ENCODE data around the gene FOXP2. TPM values are rescaled to one million over a fixed set of nuclear protein-coding genes. Genes with fewer than 3 reads are reported as not detected.
"Not testable (repeated sequence)": the region's sequence is repeated elsewhere in the genome, so short reads cannot be mapped to it uniquely, and the experiment has no call there.

Gene FOXP2
- total RNA-seq, 3 donors from 2014 or later = not detected

DNA sequence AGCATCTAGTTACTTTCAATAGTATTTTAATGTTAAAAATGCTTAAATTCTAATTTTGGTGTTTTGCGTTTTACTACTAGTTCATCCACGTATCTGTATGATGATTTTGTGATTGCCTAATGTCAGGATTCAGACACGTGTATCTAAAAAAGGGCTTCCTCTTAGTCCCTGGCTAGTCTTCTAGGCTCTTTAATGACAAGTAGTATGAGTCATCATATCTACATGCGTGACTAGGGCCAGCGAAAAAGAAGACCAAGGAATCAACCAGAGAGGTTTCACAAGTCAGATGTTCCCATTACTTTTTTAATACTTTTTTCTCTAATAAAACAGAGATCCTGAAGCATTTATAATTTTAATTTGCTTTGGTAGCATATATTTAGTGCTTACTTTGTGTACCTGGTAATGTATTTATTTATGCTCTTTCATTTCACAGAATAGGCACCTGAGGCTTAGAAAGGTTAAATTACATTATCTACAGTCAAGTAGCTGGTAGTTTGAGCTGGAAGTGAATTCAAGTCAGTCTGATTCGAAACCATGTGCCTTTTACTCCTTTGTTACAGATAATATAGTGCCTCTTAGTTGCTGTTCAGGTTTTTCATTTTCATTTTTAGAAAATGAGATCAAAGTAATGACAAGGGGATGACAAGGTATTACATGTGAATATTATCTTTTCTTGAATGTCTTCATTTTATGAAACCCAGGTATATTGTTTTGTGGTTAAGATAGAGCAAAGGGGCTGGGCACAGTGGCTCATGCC lies 140.3 kb downstream of the FOXP2 start:
- Mint-ChIP-seq H3K4me3 (no peak overlapping the region), H3K9me3 (no peaks in the 10 kb centered on the region), H3K27me3 (ENCODE audit: low read depth) (no peaks in the 10 kb centered on the region), H3K36me3 (ENCODE audit: insufficient read depth) (no peaks in the 10 kb centered on the region), H3K4me1 (ENCODE audit: low read depth) (no peaks in the 10 kb centered on the region)
- ATAC-seq (no peak), DNase-seq (no peak)

GRCh38 chr7:114567416-114567815 lies 152.8 kb downstream of the FOXP2 start:
- Mint-ChIP-seq H3K4me1 (ENCODE audit: low read depth) (no peaks in the 10 kb centered on the region), H3K4me3 (no peak overlapping the region), H3K36me3 (ENCODE audit: insufficient read depth) (no peaks in the 10 kb centered on the region), H3K27me3 (ENCODE audit: low read depth) (no peaks in the 10 kb centered on the region), H3K9me3 (no peaks in the 10 kb centered on the region)
- ATAC-seq = no peak
- no peak for DNase-seq

DNA sequence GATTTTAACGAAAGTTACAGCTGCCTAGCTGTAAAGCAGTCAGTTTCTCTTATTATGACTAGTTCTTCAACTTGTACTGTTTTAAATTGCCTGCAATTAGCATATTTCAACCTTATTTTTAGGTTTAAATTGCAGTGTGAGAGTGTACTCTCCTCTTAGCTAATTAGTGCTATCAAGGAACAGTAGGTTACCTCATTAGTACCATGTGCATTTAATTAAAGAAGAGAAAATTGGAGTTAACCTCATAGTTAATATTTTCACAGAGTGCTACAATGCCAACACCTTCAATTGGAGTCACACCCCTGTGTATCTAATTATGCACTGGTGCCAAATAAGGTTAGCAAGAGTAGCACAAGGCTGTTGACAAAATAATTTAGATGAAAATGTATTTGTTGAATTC lies 154.6 kb downstream of the FOXP2 start:
- H3K36me3 Mint-ChIP-seq (ENCODE audit: insufficient read depth) = no peaks in the 10 kb centered on the region
- no peak for ATAC-seq
- no peaks in the 10 kb centered on the region for H3K9me3 Mint-ChIP-seq
- H3K27me3 Mint-ChIP-seq (ENCODE audit: low read depth) = no peaks in the 10 kb centered on the region
- DNase-seq = no peak
- H3K4me1 Mint-ChIP-seq (ENCODE audit: low read depth) = no peaks in the 10 kb centered on the region
- no peak overlapping the region for H3K4me3 Mint-ChIP-seq

DNA sequence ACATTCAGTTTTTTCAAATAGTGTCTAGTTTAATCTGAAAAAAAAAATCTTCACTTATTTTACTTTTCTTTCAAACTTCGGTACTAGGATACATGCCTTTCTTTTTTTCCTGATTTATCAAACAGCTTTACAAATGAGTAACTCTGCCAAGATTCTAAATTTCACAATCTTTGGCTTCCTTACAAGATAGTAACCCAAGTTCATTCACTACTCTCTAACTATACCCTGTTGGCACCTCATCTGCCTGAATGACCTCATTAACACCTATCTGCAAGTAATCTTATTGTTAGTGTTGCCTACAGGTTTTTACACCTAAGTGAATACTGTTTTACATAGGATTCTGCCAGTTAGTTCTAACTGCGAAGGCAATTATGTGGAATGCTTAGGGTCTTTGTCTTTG lies 159.8 kb downstream of the FOXP2 start:
- no peak for ATAC-seq
- no peaks in the 10 kb centered on the region for H3K36me3 Mint-ChIP-seq (ENCODE audit: insufficient read depth)
- no peak overlapping the region for H3K4me3 Mint-ChIP-seq
- H3K27me3 Mint-ChIP-seq (ENCODE audit: low read depth) = no peaks in the 10 kb centered on the region
- no peaks in the 10 kb centered on the region for H3K4me1 Mint-ChIP-seq (ENCODE audit: low read depth)
- no peaks in the 10 kb centered on the region for H3K9me3 Mint-ChIP-seq
- no peak for DNase-seq

DNA sequence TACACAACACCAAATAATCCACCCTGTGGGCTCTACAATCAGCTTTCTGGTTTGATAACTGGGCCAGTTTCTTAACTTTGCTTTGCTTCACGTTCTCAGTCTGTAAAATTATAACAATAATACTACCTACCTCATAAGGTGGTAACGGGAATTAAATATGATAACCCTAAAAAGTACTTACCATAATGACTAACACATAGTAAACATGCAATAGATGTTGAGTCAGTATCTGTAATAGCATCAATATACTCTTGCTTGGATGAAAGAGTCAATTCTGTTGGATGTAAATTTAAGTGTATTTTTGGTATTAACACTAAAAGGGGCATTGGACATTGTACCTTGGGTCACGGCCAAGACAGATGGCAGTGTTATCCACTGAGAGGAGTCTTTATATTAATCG lies 160.5 kb downstream of the FOXP2 start:
- Mint-ChIP-seq H3K36me3 (ENCODE audit: insufficient read depth) (no peaks in the 10 kb centered on the region), H3K27me3 (ENCODE audit: low read depth) (no peaks in the 10 kb centered on the region), H3K9me3 (no peaks in the 10 kb centered on the region), H3K4me1 (ENCODE audit: low read depth) (no peaks in the 10 kb centered on the region), H3K4me3 (no peak overlapping the region)
- ATAC-seq = no peak
- DNase-seq = no peak

DNA sequence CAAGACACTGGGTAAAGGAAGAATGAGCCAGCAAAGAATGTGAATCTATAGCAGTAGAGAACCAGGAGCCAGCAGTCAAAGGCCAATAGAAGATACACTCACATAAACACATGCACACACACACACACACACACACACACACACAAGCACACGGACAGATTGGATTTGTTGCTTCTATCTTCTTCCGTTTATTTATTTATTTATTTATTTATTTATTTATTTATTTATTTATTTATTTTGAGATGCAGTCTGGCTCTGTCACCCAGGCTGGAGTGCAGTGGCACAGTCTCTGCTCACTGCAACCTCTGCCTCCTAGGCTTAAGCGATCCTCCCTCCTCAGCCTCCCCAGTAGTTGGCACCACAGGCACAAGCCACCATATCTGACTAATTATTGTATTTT lies 166.3 kb downstream of the FOXP2 start:
- not testable (repeated sequence) for H3K4me3 Mint-ChIP-seq; ATAC-seq; H3K36me3 Mint-ChIP-seq (ENCODE audit: insufficient read depth); H3K27me3 Mint-ChIP-seq (ENCODE audit: low read depth); DNase-seq; H3K9me3 Mint-ChIP-seq; H3K4me1 Mint-ChIP-seq (ENCODE audit: low read depth)

DNA sequence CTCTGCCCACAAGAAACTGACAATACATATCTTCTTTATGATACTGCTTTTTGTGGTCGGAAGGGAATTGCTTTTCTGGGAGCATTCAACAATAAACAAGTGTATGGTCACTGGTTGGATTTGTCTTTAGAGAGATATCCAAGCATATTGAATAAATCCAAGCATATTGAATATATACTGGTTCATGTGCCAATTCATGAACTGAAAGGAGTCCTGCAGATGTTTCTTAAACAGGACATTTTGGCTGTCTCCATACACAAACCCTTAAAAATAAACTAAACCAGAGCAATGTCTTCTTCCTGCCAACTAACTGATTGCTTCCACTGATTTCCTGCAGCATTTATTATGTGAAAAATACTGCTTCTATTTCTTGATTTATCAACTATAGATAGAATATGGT lies 173.9 kb downstream of the FOXP2 start:
- H3K36me3 Mint-ChIP-seq (ENCODE audit: insufficient read depth) = no peaks in the 10 kb centered on the region
- no peak overlapping the region for H3K4me3 Mint-ChIP-seq
- ATAC-seq (no peak), DNase-seq (no peak)
- H3K9me3 Mint-ChIP-seq = no peaks in the 10 kb centered on the region
- H3K4me1 Mint-ChIP-seq (ENCODE audit: low read depth) = no peaks in the 10 kb centered on the region
- H3K27me3 Mint-ChIP-seq (ENCODE audit: low read depth) = no peaks in the 10 kb centered on the region

- H3K9me3 Mint-ChIP-seq = no peaks in the 10 kb centered on the region
- DNase-seq = no peak
- no peaks in the 10 kb centered on the region for H3K4me1 Mint-ChIP-seq (ENCODE audit: low read depth)
- ATAC-seq = no peak
- no peaks in the 10 kb centered on the region for H3K36me3 Mint-ChIP-seq (ENCODE audit: insufficient read depth)
- H3K27me3 Mint-ChIP-seq (ENCODE audit: low read depth) = no peaks in the 10 kb centered on the region
- H3K4me3 Mint-ChIP-seq = no peak overlapping the region
Measured at GRCh38 chr7:114589436-114589835, 174.8 kb downstream of the FOXP2 start.

DNA sequence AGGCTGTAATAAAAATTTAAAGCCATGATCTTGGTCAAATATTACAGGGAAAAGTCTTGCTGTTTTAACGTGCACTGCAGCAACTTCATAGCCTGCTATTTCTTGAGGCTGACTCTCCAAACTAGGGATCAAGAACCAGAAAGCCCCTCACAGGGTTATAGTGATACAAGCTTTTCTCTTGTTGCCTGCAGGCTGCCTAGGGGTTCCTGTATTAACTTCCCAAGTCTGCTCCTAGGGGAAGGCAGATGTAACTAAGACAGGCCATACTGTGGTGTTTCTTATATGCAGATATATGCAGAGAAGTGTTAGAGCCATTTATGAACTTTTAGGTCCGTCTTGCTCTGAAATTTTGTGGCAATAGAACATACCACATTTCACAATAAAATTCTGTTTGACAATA lies 175.7 kb downstream of the FOXP2 start:
- no peaks in the 10 kb centered on the region for H3K36me3 Mint-ChIP-seq (ENCODE audit: insufficient read depth)
- no peak overlapping the region for H3K4me3 Mint-ChIP-seq
- no peaks in the 10 kb centered on the region for H3K4me1 Mint-ChIP-seq (ENCODE audit: low read depth)
- no peaks in the 10 kb centered on the region for H3K9me3 Mint-ChIP-seq
- no peaks in the 10 kb centered on the region for H3K27me3 Mint-ChIP-seq (ENCODE audit: low read depth)
- ATAC-seq (no peak), DNase-seq (no peak)

- no peaks in the 10 kb centered on the region for H3K4me1 Mint-ChIP-seq (ENCODE audit: low read depth)
- ATAC-seq = no peak
- no peaks in the 10 kb centered on the region for H3K27me3 Mint-ChIP-seq (ENCODE audit: low read depth)
- no peak for DNase-seq
- no peaks in the 10 kb centered on the region for H3K36me3 Mint-ChIP-seq (ENCODE audit: insufficient read depth)
- no peak overlapping the region for H3K4me3 Mint-ChIP-seq
- H3K9me3 Mint-ChIP-seq = no peaks in the 10 kb centered on the region
Measured at GRCh38 chr7:114598946-114599345, 184.3 kb downstream of the FOXP2 start.

DNA sequence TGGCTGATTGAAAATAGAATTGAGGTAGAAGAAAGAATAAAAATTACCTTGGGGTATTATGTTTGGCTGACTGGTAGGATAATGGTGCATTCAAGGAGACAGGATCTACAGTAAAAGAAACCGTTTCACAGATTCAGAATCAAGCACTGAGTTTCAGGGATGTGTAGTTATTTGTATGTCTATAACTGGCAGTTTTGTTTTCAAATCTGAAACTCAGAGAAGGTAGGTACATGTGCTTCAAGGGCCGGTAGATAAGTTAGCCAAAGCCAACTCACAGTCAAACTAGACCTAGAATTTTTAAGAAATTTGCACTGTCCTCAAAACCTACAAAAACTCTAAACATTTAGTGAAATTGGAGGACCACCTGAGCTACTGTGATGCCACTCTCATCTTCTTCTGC lies 191.5 kb downstream of the FOXP2 start:
- Mint-ChIP-seq H3K27me3 (ENCODE audit: low read depth) (no peaks in the 10 kb centered on the region), H3K4me3 (no peak overlapping the region), H3K4me1 (ENCODE audit: low read depth) (no peaks in the 10 kb centered on the region), H3K9me3 (no peaks in the 10 kb centered on the region), H3K36me3 (ENCODE audit: insufficient read depth) (no peaks in the 10 kb centered on the region)
- DNase-seq (no peak), ATAC-seq (no peak)

DNA sequence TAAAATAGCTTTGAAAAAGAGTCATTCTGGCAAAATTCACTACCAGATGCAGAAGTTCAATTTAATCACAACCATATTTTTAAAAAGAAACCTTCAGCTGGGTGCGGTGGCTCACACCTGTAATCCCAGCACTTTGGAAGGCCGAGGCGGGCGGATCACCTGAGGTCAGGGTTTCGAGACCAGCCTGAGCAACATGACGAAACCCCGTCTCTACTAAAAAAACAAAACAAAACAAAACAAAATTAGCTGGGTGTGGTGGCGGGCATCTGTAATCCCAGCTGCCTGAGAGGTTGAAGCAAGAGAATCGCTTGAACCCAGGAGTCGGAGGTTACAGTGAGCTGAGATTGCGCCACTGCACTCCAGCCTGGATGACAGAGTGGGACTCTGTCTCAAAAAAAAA lies 194.2 kb downstream of the FOXP2 start:
- not testable (repeated sequence) for DNase-seq; ATAC-seq; H3K4me1 Mint-ChIP-seq (ENCODE audit: low read depth); H3K27me3 Mint-ChIP-seq (ENCODE audit: low read depth); H3K4me3 Mint-ChIP-seq; H3K36me3 Mint-ChIP-seq (ENCODE audit: insufficient read depth); H3K9me3 Mint-ChIP-seq

- H3K36me3 Mint-ChIP-seq (ENCODE audit: insufficient read depth) = no peaks in the 10 kb centered on the region
- H3K9me3 Mint-ChIP-seq = no peaks in the 10 kb centered on the region
- no peak for ATAC-seq
- no peak overlapping the region for H3K4me3 Mint-ChIP-seq
- no peaks in the 10 kb centered on the region for H3K4me1 Mint-ChIP-seq (ENCODE audit: low read depth)
- H3K27me3 Mint-ChIP-seq (ENCODE audit: low read depth) = no peaks in the 10 kb centered on the region
- no peak for DNase-seq
Measured at GRCh38 chr7:114620208-114620607, 205.6 kb downstream of the FOXP2 start.

DNA sequence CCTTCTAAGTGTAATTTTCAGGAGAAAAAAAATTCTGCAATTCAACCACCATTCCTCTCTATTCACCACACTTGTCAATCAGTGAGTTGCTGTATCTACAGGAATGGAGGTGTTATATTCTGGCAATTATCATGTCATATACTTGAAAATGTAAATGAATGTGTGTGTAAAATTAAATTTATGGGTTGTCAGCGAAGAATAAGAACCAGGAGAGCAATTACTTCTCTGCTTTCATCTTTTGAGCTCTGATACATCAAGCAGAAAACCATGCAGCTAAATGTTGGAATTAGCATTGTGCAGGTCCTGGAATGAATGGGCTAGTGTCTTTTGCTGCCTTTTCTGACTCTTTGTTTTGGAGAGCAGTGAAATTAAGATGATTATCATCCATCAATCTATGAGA lies 207.6 kb downstream of the FOXP2 start:
- Mint-ChIP-seq H3K4me3 (no peak overlapping the region), H3K36me3 (ENCODE audit: insufficient read depth) (no peaks in the 10 kb centered on the region), H3K4me1 (ENCODE audit: low read depth) (no peaks in the 10 kb centered on the region), H3K27me3 (ENCODE audit: low read depth) (no peaks in the 10 kb centered on the region), H3K9me3 (no peaks in the 10 kb centered on the region)
- no peak for DNase-seq
- no peak for ATAC-seq

- Mint-ChIP-seq H3K9me3 (no peaks in the 10 kb centered on the region), H3K4me1 (ENCODE audit: low read depth) (no peaks in the 10 kb centered on the region), H3K27me3 (ENCODE audit: low read depth) (no peaks in the 10 kb centered on the region), H3K4me3 (no peak overlapping the region), H3K36me3 (ENCODE audit: insufficient read depth) (no peaks in the 10 kb centered on the region)
- ATAC-seq (no peak), DNase-seq (no peak)
Measured at GRCh38 chr7:114623146-114623545, 208.5 kb downstream of the FOXP2 start.

- H3K9me3 Mint-ChIP-seq = no peaks in the 10 kb centered on the region
- no peaks in the 10 kb centered on the region for H3K36me3 Mint-ChIP-seq (ENCODE audit: insufficient read depth)
- ATAC-seq (no peak), DNase-seq (no peak)
- no peaks in the 10 kb centered on the region for H3K4me1 Mint-ChIP-seq (ENCODE audit: low read depth)
- no peak overlapping the region for H3K4me3 Mint-ChIP-seq
- peaks cover 2% of the 10 kb centered on the region for H3K27me3 Mint-ChIP-seq (ENCODE audit: low read depth)
Measured at GRCh38 chr7:114627231-114627630, 212.6 kb downstream of the FOXP2 start.
